NT2/D1 (cell line): ENCODE data around the gene RPS8.

Experiments
- SUZ12 ChIP-seq: IDR thresholded peaks from 2 replicates; pipeline ENCODE4 v1.6.1; 2011; ENCODE audit not compliant: insufficient read length, insufficient read depth; ENCODE audit errors: extremely low read depth
- ZNF274 ChIP-seq: IDR thresholded peaks from 2 replicates; pipeline ENCODE4 v1.6.1; 2011; ENCODE audit warnings: mild to moderate bottlenecking, low read depth, low read length

GRCh38 chr1:44775078-44775929 lies at the start of gene RPS8:
- TF ChIP-seq SUZ12 (no peak), ZNF274 (no peak)
